GM23338 (cell line): ENCODE data around the gene KLHL22. TPM values are rescaled to one million over a fixed set of nuclear protein-coding genes. Genes with fewer than 3 reads are reported as not detected.

Experiments
- ETS1 ChIP-seq: IDR thresholded peaks from 2 replicates; pipeline ENCODE4 v1.6.1; 2016; ENCODE audit warnings: antibody characterized with exemption
- EZH2phosphoT487 ChIP-seq: fragments of 200-600 bp; sonication (generic); IDR thresholded peaks from one replicate; pipeline ENCODE4 v1.8.1; 2018; ENCODE audit warnings: antibody characterized with exemption; ENCODE audit not compliant: unreplicated experiment
- JUNB ChIP-seq: IDR thresholded peaks from one replicate; pipeline ENCODE4 v1.6.1; 2016; ENCODE audit warnings: antibody characterized with exemption; ENCODE audit not compliant: unreplicated experiment
- REST ChIP-seq: IDR thresholded peaks from one replicate; pipeline ENCODE4 v1.6.1; 2018; ENCODE audit warnings: antibody characterized with exemption; ENCODE audit not compliant: unreplicated experiment
- ZNF462 ChIP-seq: fragments of 250-450 bp; sonication (Bioruptor Pico); IDR thresholded peaks from 2 replicates; pipeline ENCODE4 v1.5.0; 2020; ENCODE audit warnings: mild to moderate bottlenecking, moderate library complexity
- polyA plus RNA-seq: library from polyadenylated mRNA; unstranded; fragments of >200 nt; fragmentation: Nextera tagmentation; extraction: Ambion mirVana; gene quantifications from 2 replicates; pipeline ENCODE4 v1.2.1, GENCODE V29; 2016
- total RNA-seq: library from RNA; depleted of rRNA; stranded (reverse); fragments of >200 nt; shearing (Covaris generic); gene quantifications from 2 replicates; pipeline ENCODE4 v1.2.3, GENCODE V29; 2014

KLHL22 gene
- total and polyA plus RNA-seq, 2 experiments from 2014 or later: 2.4 to 16.0 TPM

- TF ChIP-seq ZNF462: no peak
- no peak for TF ChIP-seq JUNB
- no peak for TF ChIP-seq EZH2phosphoT487
- no peak for TF ChIP-seq REST
- no peak for TF ChIP-seq ETS1
Measured at GRCh38 chr22:20497426-20497825, 1.8 kb upstream of the KLHL22 start (continued).
